ENCODE measurements around the gene MLN.
"Not testable (repeated sequence)": the region's sequence is repeated elsewhere in the genome, so short reads cannot be mapped to it uniquely, and the experiment has no call there.

The MLN gene

GRCh38 chr6:33833599-33833998, 29.8 kb upstream of the MLN start:
- WGBS, result 93% methylated on average over 6 of the region's 6 CpGs
- peaks cover 4% of the 10 kb centered on the region; the same call in 1 of the 2 replicates for H3K9me3 ChIP-seq (ENCODE audit: insufficient read depth, low read depth, low read length)
- H3K27ac ChIP-seq (ENCODE audit: low read depth, low read length), result no peak overlapping the region
- H3K27me3 ChIP-seq (ENCODE audit: insufficient read depth, low read length), result no peaks in the 10 kb centered on the region
- H3K9ac ChIP-seq (ENCODE audit: low read depth, low read length), result no peak overlapping the region
- H3K4me3 ChIP-seq (ENCODE audit: low read length), result no peak overlapping the region
- peaks cover 17% of the 10 kb centered on the region; the same call in 1 of the 2 replicates for H3K4me1 ChIP-seq (ENCODE audit: insufficient read depth, low read length)
- H3K36me3 ChIP-seq (ENCODE audit: insufficient read depth, low read length), result no peaks in the 10 kb centered on the region

- H3K4me1 ChIP-seq (ENCODE audit: insufficient read depth, low read length), result peaks cover 12% of the 10 kb centered on the region; the same call in 1 of the 2 replicates
- H3K27me3 ChIP-seq (ENCODE audit: insufficient read depth, low read length); H3K27ac ChIP-seq (ENCODE audit: low read depth, low read length); H3K4me3 ChIP-seq (ENCODE audit: low read length); H3K36me3 ChIP-seq (ENCODE audit: insufficient read depth, low read length); H3K9ac ChIP-seq (ENCODE audit: low read depth, low read length); H3K9me3 ChIP-seq (ENCODE audit: insufficient read depth, low read depth, low read length): not testable (repeated sequence)
- WGBS, result 96% methylated on average over 24 of the region's 32 CpGs
These were observed 29.0 kb upstream of the MLN start for GRCh38 chr6:33832831-33833230.

DNA sequence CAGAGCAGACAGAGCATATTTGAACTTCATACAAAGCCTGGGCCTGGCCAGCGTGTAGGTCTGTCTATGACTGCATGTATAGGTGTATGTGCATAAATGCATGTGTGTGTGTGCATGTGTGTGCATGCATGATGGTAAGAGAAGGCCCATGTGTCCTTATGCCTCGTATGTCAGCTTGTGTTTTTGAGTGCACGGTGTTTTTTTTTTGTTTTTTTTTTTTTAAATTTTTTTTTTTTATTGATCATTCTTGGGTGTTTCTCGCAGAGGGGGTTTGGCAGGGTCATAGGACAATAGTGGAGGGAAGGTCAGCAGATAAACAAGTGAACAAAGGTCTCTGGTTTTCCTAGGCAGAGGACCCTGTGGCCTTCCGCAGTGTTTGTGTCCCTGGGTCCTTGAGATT, 27.9 kb upstream of the MLN start:
- 86% methylated on average over 3 of the region's 5 CpGs for WGBS
- not testable (repeated sequence) for H3K27ac ChIP-seq (ENCODE audit: low read depth, low read length); H3K27me3 ChIP-seq (ENCODE audit: insufficient read depth, low read length); H3K9me3 ChIP-seq (ENCODE audit: insufficient read depth, low read depth, low read length); H3K4me1 ChIP-seq (ENCODE audit: insufficient read depth, low read length); H3K36me3 ChIP-seq (ENCODE audit: insufficient read depth, low read length); H3K9ac ChIP-seq (ENCODE audit: low read depth, low read length); H3K4me3 ChIP-seq (ENCODE audit: low read length)

GRCh38 chr6:33830635-33831240, 26.9 kb upstream of the MLN start:
- Histone ChIP-seq H3K27ac (ENCODE audit: low read depth, low read length) (no peak overlapping the region), H3K36me3 (ENCODE audit: insufficient read depth, low read length) (no peaks in the 10 kb centered on the region), H3K9ac (ENCODE audit: low read depth, low read length) (no peak overlapping the region), H3K9me3 (ENCODE audit: insufficient read depth, low read depth, low read length) (no peaks in the 10 kb centered on the region), H3K4me1 (ENCODE audit: insufficient read depth, low read length) (peaks cover 9% of the 10 kb centered on the region; the same call in 1 of the 2 replicates), H3K27me3 (ENCODE audit: insufficient read depth, low read length) (no peaks in the 10 kb centered on the region), H3K4me3 (ENCODE audit: low read length) (no peak overlapping the region)
- WGBS, result 90% methylated on average over 21 of the region's 21 CpGs

DNA sequence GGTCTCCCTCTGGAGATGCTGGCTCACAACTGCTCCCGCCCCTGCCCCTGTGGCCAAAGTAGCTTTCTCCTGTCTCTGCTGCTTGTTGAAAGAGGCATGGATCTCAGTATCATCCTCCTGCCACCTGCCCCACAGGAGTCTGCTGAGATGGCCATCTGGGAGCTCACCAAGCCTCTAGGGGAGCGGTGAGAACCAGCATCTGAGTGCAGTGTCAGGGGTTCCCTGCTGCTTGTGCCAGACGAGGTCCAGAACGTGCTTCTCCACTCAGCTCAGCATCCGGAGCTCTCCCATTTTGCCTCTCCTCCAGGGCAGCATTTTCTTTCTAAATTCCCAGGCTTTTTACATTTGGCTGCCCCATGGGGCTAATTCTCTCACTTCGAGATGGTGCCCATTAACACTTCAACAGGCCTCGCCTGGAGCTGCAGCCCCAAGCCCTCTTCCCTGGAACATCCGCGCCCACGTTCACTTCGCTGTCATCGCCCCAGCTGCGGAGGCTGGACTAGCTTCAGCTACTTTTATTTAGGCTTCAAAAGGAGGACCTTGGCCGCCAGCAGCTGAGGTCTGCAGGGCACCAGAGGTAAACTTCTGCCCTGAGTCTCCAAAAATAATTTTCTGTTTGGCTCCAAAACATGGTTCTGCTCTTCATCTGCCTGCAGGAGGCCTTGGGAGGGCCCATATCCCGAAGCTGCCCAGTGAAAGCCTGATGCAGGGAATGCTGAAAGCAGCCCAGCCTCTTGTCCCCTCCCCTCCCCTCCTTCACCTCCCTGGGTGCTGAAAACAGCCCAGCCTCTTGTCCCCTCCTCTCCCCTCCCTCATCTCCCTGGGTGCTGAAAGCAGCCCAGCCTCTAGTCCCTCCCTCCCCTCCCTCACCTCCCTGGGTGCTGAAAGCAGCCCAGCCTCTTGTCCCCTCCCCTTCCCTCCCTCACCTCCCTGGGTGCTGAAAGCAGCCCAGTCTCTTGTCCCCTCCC, 25.2 kb upstream of the MLN start:
- Histone ChIP-seq H3K36me3 (ENCODE audit: insufficient read depth, low read length) (no peaks in the 10 kb centered on the region), H3K4me3 (ENCODE audit: low read length) (no peak overlapping the region), H3K27me3 (ENCODE audit: insufficient read depth, low read length) (no peaks in the 10 kb centered on the region), H3K9ac (ENCODE audit: low read depth, low read length) (no peak overlapping the region), H3K27ac (ENCODE audit: low read depth, low read length) (peak overlapping the region; percentile 38; the same call in 1 of the 2 replicates), H3K9me3 (ENCODE audit: insufficient read depth, low read depth, low read length) (no peaks in the 10 kb centered on the region), H3K4me1 (ENCODE audit: insufficient read depth, low read length) (peaks cover 9% of the 10 kb centered on the region; the same call in 1 of the 2 replicates)
- WGBS, result 14% methylated on average over 15 of the region's 15 CpGs

DNA sequence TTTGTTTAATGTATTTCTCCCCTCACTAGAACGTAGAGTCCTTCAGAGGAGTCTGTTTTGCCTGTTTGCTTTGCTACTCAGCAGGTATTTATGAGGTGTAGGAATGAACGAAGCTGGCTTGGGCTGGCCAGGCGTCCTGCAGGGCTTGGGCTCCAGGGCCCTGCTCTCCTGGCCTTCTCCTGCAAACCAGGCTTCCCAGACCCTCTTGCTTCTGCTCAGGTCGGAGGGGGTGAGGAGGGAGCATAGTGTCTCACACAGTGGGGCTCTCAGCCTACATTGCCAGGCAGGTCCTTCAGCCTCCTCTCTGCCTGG, 24.6 kb upstream of the MLN start:
- no peaks in the 10 kb centered on the region for H3K9me3 ChIP-seq (ENCODE audit: insufficient read depth, low read depth, low read length)
- no peaks in the 10 kb centered on the region for H3K36me3 ChIP-seq (ENCODE audit: insufficient read depth, low read length)
- H3K4me3 ChIP-seq (ENCODE audit: low read length), result no peak overlapping the region
- peaks cover 9% of the 10 kb centered on the region; the same call in 1 of the 2 replicates for H3K4me1 ChIP-seq (ENCODE audit: insufficient read depth, low read length)
- H3K9ac ChIP-seq (ENCODE audit: low read depth, low read length), result no peak overlapping the region
- H3K27ac ChIP-seq (ENCODE audit: low read depth, low read length), result no peak overlapping the region; the same call in 1 of the 2 replicates
- 42% methylated on average over 4 of the region's 4 CpGs for WGBS
- H3K27me3 ChIP-seq (ENCODE audit: insufficient read depth, low read length), result no peaks in the 10 kb centered on the region

DNA sequence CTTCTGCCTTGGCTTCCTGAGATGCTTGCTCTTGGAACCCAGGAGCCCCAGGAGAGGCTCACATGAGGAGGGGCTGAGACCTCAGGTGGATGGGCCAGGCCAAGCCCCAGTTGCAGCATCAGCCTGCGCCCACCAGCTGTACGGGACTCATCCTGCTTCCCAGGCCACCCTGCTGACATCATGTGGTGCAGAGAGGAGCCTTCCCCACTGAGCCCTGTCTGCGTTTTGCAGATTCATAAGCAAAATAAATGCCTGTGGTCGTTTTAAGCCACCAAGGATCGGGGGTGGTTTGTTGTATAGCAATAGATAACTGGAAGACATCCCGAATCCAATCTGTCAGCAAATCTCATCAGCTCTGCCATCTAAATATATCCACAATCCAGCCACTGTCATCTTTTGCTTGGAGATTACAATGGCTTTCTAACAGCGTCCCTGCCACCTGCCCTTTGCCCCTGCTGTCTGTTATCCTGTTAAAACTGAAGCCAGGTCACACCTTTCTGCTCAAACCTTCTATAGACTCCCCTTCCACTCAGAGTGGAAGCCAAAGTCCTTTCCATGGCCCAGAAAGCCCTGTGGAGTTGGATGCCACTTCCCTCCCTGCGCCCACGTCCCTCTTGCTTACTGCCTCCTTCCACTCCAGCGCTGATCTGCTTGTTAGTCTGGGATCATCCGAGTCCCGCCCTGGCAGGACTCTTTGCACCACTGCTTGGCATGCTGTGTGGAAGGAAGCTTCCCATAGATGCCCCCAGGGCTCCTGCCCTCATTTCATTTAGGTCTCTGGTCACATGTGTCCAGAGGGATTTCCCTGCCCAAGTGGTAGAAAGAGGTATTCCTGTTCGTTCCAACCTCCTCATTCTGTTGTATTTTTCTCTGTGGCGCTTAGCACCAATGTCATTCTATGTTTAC, 24.0 kb upstream of the MLN start:
- no peaks in the 10 kb centered on the region for H3K27me3 ChIP-seq (ENCODE audit: insufficient read depth, low read length)
- H3K4me1 ChIP-seq (ENCODE audit: insufficient read depth, low read length), result peaks cover 15% of the 10 kb centered on the region
- no peak overlapping the region for H3K9ac ChIP-seq (ENCODE audit: low read depth, low read length)
- 82% methylated on average over 12 of the region's 14 CpGs for WGBS
- H3K4me3 ChIP-seq (ENCODE audit: low read length), result no peak overlapping the region
- H3K9me3 ChIP-seq (ENCODE audit: insufficient read depth, low read depth, low read length), result no peaks in the 10 kb centered on the region
- H3K27ac ChIP-seq (ENCODE audit: low read depth, low read length), result no peak overlapping the region
- H3K36me3 ChIP-seq (ENCODE audit: insufficient read depth, low read length), result no peaks in the 10 kb centered on the region

- Histone ChIP-seq H3K27me3 (ENCODE audit: insufficient read depth, low read length) (no peaks in the 10 kb centered on the region), H3K9ac (ENCODE audit: low read depth, low read length) (no peak overlapping the region), H3K4me1 (ENCODE audit: insufficient read depth, low read length) (peaks cover 16% of the 10 kb centered on the region), H3K36me3 (ENCODE audit: insufficient read depth, low read length) (no peaks in the 10 kb centered on the region), H3K27ac (ENCODE audit: low read depth, low read length) (no peak overlapping the region), H3K9me3 (ENCODE audit: insufficient read depth, low read depth, low read length) (no peaks in the 10 kb centered on the region), H3K4me3 (ENCODE audit: low read length) (no peak overlapping the region)
- 67% methylated on average over 2 of the region's 2 CpGs for WGBS
These were observed 22.7 kb upstream of the MLN start for GRCh38 chr6:33826537-33826936.

DNA sequence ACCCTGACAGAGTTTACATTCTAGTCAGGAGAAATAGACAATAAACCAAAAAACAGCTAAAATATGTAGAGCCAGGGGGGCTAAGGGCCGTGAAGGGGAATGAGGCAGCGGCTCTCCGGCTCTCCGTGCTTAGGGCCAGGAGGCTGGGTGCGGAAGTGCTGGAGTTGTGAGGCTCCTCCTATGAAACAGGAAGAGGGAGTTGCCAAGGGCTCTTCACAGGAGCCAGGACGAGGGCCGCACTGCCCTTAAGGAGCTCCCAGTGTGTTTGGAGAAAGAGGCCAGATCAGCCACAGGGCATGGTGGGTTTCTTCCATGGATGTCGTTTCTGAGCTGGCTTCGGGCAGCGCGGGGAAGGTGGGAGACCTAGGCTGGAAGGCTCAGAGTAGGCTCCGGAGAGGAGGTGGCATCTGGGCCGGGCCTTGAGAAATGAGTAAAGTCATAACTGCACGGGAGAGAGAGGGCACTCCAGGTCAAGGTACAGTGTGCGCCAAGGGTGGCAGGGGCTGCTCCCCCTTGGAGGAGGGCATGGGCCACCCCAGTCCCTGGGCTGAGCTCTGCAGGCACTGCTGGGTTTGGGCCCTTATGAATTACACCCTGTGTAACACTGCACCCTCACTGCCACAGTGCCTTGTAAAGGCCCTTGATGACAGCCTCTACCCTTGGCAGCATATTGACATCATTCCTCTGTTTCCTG, 20.8 kb upstream of the MLN start:
- no peaks in the 10 kb centered on the region for H3K27me3 ChIP-seq (ENCODE audit: insufficient read depth, low read length)
- WGBS, result 82% methylated on average over 15 of the region's 15 CpGs
- no peaks in the 10 kb centered on the region for H3K9me3 ChIP-seq (ENCODE audit: insufficient read depth, low read depth, low read length)
- no peak overlapping the region for H3K27ac ChIP-seq (ENCODE audit: low read depth, low read length)
- H3K4me1 ChIP-seq (ENCODE audit: insufficient read depth, low read length), result peaks cover 16% of the 10 kb centered on the region
- no peak overlapping the region for H3K9ac ChIP-seq (ENCODE audit: low read depth, low read length)
- H3K4me3 ChIP-seq (ENCODE audit: low read length), result no peak overlapping the region
- no peaks in the 10 kb centered on the region for H3K36me3 ChIP-seq (ENCODE audit: insufficient read depth, low read length)

DNA sequence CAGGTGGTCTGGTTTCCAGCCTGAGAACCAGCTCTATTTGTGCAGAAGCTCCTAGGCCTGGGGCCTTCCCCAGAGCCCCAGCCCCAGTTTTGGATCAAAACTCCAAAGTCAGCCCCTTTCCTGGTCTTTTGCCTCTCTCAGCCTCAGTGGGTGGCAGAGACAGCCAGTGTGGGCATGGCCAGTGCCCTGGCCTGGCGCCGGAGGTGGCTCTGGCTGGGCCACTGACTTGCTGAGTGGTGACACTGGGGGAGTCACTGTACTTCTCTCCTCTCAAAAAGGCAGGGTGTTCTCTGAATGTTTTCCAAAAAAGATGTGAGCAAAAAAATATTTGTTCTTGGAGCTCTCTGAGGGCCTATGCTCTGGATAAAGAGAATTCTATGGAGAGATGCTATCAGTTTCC, 20.0 kb upstream of the MLN start:
- WGBS, result 98% methylated on average over 2 of the region's 2 CpGs
- H3K4me3 ChIP-seq (ENCODE audit: low read length), result no peak overlapping the region
- no peak overlapping the region for H3K27ac ChIP-seq (ENCODE audit: low read depth, low read length)
- peaks cover 12% of the 10 kb centered on the region for H3K4me1 ChIP-seq (ENCODE audit: insufficient read depth, low read length)
- no peaks in the 10 kb centered on the region for H3K27me3 ChIP-seq (ENCODE audit: insufficient read depth, low read length)
- no peaks in the 10 kb centered on the region for H3K36me3 ChIP-seq (ENCODE audit: insufficient read depth, low read length)
- no peak overlapping the region for H3K9ac ChIP-seq (ENCODE audit: low read depth, low read length)
- H3K9me3 ChIP-seq (ENCODE audit: insufficient read depth, low read depth, low read length), result no peaks in the 10 kb centered on the region
